ENCODE results near the gene FBXL20.
A peak's percentile ranks its signal among the peaks of the same experiment; 100 is the strongest.
"Not testable (repeated sequence)": the region's sequence is repeated elsewhere in the genome, so short reads cannot be mapped to it uniquely, and the experiment has no call there.

FBXL20 gene

GRCh38 chr17:39401412-39402243 lies at the start of gene FBXL20:
Gene FBXL20 (minus strand): TSS chr17:39401626. CDS start chr17:39401402, 224 bp downstream.
- peak; percentile 88 to 91 for DNase-seq (ENCODE audit: low read depth in 2 of 2)
- TF ChIP-seq CTCF (IDR thresholded peaks at IDR 0.05; ENCODE audit: low read depth, low read length) = no peak
- peak within 1 kb of the TSS; percentile 93 for H3K4me3 ChIP-seq (replicated peaks in 1 of 2; ENCODE audit: low read depth in 2 of 2, low read length in 2 of 2)

GRCh38 chr17:39450847-39451581 lies 49.6 kb upstream of the FBXL20 start, which contains the start of gene MED1:
Gene MED1 (minus strand): TSS chr17:39451263. CDS start chr17:39451062, 201 bp downstream.
- TF ChIP-seq CTCF (IDR thresholded peaks at IDR 0.05; ENCODE audit: low read depth, low read length) = no peak

DNA sequence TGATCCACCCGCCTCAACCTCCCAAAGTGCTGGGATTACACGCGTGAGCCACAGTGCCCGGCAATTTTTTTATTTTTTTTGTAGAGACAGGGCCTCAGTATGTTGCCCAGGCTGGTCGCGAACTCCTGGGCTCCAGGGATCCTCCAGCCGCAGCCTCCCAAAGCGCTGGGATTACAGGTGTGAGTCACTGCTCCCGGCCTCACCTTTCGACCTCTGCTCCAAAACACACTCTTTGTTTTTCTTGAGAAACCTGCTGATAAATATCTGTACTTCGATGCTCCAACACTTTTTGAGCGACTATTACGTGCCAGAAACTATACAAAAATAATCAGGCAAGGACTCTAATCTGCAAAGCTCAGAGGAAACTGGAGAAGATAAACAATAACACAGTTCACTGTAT lies 48.6 kb upstream of the FBXL20 start:
- DNase-seq (ENCODE audit: low read depth in 2 of 2) = no peak
- no peak for TF ChIP-seq CTCF (IDR thresholded peaks at IDR 0.05; ENCODE audit: low read depth, low read length)
- H3K4me3 ChIP-seq (replicated peaks in 1 of 2; ENCODE audit: low read depth in 2 of 2, low read length in 2 of 2) = peak overlapping the region; percentile 78 to 80

More at GRCh38 chr17:39450847-39451581, 49.6 kb upstream of the FBXL20 start, which contains the start of gene MED1:
- peak; percentile 99 for DNase-seq (ENCODE audit: low read depth in 2 of 2)
- H3K4me3 ChIP-seq (replicated peaks in 1 of 2; ENCODE audit: low read depth in 2 of 2, low read length in 2 of 2) = peak within 1 kb of the TSS; percentile 78 to 80

DNA sequence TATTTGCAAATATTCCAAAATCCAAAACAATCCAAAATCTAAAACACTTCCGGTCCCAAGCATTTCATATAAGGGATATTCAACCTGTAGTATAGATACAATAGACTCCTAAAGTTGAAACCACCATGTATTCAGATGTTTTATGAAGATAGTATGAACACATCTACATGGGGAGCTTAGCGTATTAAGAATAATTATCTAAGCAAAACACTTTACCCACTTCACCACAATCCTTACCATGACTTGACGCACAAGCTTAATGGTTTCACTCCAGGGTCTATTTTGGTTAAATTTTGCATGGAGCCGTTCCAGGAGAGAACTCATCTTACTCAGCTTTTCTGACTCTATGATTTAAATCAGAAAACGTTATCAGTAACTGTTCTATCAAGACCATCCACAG lies 46.1 kb upstream of the FBXL20 start:
- H3K4me3 ChIP-seq (replicated peaks in 1 of 2; ENCODE audit: low read depth in 2 of 2, low read length in 2 of 2) = no peak overlapping the region
- DNase-seq (ENCODE audit: low read depth in 2 of 2) = no peak
- no peak for TF ChIP-seq CTCF (IDR thresholded peaks at IDR 0.05; ENCODE audit: low read depth, low read length)

DNA sequence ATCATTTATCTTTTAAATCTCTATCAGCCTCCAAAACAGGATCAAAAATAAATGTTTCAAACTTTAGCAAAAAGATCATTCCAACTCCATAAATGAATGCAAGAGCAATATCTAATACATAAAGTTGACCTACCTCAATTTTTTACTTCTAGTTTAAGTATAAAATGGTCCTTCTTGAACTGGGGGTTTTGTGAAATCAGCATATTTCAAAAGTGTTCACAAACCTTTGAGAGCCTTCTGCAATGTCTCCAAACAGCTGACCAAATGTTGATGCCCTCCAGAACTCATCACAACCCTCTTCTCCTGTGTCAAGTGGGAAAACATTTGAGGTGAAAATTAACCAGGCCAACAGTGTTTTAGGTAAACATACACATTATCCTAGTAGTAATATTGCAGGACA lies 41.9 kb upstream of the FBXL20 start:
- no peak for TF ChIP-seq CTCF (IDR thresholded peaks at IDR 0.05; ENCODE audit: low read depth, low read length)
- no peak overlapping the region for H3K4me3 ChIP-seq (replicated peaks in 1 of 2; ENCODE audit: low read depth in 2 of 2, low read length in 2 of 2)
- no peak for DNase-seq (ENCODE audit: low read depth in 2 of 2)

GRCh38 chr17:39439868-39440267 lies 38.4 kb upstream of the FBXL20 start:
- not testable (repeated sequence) for H3K4me3 ChIP-seq (replicated peaks in 1 of 2; ENCODE audit: low read depth in 2 of 2, low read length in 2 of 2); DNase-seq (ENCODE audit: low read depth in 2 of 2)

DNA sequence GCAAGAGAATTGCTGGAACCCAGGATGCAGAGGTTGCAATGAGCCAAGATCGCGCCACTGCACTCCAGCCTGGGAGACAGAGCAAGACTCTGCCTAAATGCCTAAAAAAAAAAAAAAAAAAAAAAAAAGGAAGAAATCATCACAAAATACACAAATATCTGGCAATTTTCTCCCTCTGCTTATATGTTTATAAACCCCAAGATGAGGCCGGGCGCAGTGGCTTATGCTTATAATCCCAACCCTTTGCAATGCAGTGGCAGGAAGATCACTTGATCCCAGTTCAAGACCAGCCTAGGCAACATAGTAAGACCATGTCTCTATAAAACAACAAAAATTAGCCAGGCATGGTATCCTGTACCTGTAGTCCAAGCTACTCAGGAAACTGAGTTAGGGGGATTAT lies 28.2 kb upstream of the FBXL20 start:
- no peak for TF ChIP-seq CTCF (IDR thresholded peaks at IDR 0.05; ENCODE audit: low read depth, low read length)
- no peak for DNase-seq (ENCODE audit: low read depth in 2 of 2)
- no peak overlapping the region for H3K4me3 ChIP-seq (replicated peaks in 1 of 2; ENCODE audit: low read depth in 2 of 2, low read length in 2 of 2)

Measured in cardiac fibroblast (primary cell).